Dermis lymphatic vessel endothelial cell (primary cell): ENCODE results near the gene INPP5J. TPM values are rescaled to one million over a fixed set of nuclear protein-coding genes. Genes with fewer than 3 reads are reported as not detected.

Experiments
- total RNA-seq: library from RNA; depleted of rRNA; stranded (reverse); fragments of >200 nt; gene quantifications from 2 replicates; pipeline ENCODE4 v1.2.1, GENCODE V29; 2014

INPP5J gene
- 0.09 and 0.11 TPM in 2 replicates for total RNA-seq

DNA sequence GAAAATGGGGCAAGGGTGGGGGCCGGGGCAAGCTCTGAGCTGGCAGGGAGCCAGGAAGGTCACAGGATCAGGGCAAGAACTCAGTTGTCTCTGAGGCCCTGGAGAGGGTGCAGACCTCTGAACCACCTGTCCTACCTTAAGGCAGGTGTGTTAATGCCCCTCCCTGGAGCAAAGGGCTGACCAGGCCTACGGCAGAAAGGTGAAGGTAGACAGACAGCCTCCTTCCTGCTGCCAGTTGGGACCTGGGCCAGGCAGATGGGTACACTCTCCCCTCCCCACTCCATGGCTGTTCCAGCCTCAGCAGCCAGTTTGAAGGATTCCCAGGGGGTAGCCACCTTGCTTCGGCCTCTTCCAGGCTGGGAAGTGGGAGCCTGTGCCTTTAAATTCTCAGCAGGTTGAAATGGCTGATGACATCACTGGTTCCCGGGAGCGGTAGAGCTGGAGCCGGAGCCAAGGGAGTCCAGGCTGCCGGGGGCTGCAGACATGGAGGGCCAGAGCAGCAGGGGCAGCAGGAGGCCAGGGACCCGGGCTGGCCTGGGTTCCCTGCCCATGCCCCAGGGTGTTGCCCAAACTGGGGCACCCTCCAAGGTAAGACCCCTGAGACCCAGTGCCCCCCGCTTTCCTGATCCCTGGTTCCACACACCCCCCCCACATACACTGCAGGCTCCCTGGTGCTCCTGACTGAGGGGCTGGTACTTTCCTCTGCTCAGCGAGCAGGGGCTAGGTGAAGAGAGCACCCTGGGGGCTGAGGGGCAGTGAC lies at the start of gene INPP5J:
Gene INPP5J, plus strand, starts transcription at position 435 of the 760 bp plus-strand sequence. Its CDS starts 49 bp downstream, at position 484.

DNA sequence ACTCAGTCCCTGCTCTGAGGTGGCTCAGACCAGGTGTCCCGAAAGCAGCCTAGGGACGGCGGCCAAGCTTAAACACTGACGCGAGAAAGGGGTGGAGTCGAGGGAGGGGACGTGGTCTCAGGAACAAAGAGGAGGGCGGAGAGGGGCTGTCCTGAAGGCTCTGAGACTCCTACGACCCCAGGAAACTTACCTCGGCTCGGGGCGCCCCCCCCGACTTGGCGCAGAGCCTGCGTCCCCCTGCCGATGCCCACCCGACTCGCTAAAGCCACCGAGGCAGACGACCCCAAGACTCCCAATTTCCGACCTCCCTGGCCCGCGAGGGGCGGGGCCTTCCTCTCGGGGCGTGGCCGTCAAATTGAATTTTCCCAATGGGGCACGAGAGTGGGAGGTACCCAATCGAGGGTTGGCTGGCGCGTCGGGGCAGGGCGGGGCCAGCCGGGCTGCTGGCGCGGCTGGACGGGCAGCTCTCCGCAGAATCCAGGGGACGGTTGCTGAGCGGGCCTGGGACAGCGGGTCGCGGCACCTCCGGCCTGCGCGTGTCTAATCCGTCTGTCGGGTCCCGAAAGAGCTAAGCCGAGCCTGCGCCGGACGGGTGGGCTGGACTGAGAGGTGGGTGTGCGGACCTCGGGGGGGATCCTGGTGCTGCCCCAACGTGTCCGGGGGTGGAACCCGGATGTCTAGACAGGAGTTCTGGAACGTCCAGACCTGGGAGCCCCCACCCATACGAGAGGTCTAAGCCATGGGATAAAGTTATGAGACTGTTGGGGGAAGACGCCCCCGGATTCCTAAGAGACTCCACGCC lies 41.7 kb upstream of the INPP5J start, which contains the start of gene SMTN:
Gene SMTN, plus strand, starts transcription at position 471 of the 802 bp plus-strand sequence. CDS start 1,941 bp downstream, outside the sequence.

GRCh38 chr22:31107178-31107893 lies 15.4 kb upstream of the INPP5J start, which contains the start of gene SELENOM:
TSS of gene SELENOM (minus strand) at chr22:31107568. CDS start at chr22:31107505, 63 bp downstream.

DNA sequence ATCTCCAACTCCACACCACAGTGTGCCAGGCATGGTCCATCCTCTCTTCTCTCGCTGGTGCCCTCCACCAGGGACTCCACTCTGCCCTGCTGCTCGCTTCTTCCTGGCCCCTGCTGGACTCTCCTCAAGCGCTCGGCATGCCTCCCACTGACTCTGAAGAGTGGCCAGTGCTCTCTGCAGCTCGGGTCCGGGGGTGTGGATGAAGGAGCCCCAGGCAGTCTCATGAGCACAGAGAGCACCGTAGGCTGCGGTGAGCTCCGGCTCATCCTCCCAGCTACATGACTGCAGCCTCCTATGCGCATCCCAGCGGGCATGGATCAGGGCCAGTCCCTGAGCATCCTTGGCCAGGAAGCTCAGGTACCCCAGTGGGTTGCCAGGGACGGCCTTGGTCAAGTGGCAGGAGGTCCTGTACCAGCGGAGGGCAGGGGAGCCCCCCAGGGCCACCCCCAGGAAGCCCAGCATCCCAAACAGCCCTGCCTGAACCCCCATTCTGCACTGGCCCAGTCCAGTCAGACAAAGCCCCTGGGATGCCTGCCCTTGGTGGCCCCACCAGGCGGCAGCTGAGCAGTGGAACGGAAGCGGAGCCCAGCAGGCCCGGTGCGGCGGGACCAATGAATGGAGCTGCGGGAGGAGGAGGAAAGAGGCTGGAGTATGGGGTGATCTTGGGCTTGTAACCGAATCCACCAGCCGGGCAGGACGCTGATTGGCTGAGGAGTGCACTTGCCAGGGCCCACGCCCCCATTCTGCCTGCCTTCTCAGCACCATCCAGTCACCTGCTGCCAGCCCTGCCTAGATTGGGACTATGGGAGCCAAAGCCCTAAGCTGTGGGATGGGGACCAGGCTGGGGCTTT lies 17.3 kb downstream of the INPP5J start, which contains the start of gene PLA2G3:
Gene PLA2G3, minus strand, starts transcription at position 643 of the 851 bp plus-strand sequence. Its CDS starts 154 bp downstream, at position 489.

Other genes with a start within 250 kb of the INPP5J start
- 12.0 and 13.6 TPM in 2 replicates for gene MORC2, start 154.2 kb upstream of the INPP5J start, total RNA-seq
- gene TUG1, start 153.7 kb upstream of the INPP5J start, total RNA-seq = 41.9 and 46.4 TPM in 2 replicates
- gene SMTN, start 41.6 kb upstream of the INPP5J start, total RNA-seq = 237 and 292 TPM in 2 replicates
- gene SELENOM, start 15.4 kb upstream of the INPP5J start, total RNA-seq = 15.4 and 19.6 TPM in 2 replicates
- not detected in 2 replicates for gene PLA2G3, start 17.5 kb downstream of the INPP5J start, total RNA-seq
- gene RNF185, start 37.2 kb downstream of the INPP5J start, total RNA-seq = 35.7 and 39.4 TPM in 2 replicates
- 57.2 and 92.9 TPM in 2 replicates for gene LIMK2, start 89.3 kb downstream of the INPP5J start, total RNA-seq
- gene PIK3IP1, start 169.5 kb downstream of the INPP5J start, total RNA-seq = 30.1 and 38.1 TPM in 2 replicates
- gene PATZ1, start 223.4 kb downstream of the INPP5J start, total RNA-seq = 9.6 and 15.5 TPM in 2 replicates